GM21576 (cell line): ENCODE results near the gene PLPPR4.

ENCODE experiments used
- ATAC-seq: cut with Tn5 transposase; IDR thresholded peaks from one replicate; pipeline ENCODE4 v1.9.1; 2021; ENCODE audit warnings: mild to moderate bottlenecking, moderate library complexity; ENCODE audit not compliant: unreplicated experiment

Gene PLPPR4

DNA sequence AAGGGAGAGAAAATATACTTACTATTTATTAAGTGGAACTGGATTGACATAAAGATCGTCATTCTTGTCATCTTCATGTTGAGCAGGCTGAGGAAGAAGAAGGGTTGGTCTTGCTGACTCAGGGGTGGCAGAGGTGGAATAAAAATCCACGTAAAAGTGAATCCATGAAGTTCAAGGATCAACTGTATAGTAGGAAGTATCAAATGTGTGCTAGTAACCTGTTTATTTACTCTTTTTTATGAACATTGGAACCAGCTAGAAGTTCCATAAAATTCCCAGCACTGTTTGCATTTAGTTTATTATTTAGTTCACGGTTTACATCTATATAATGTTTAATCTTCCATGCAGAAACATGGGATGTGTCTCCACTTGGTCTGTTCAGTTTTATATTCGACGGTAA lies 70.7 kb downstream of the PLPPR4 start:
- no peak for ATAC-seq

GRCh38 chr1:99347041-99347684 lies 82.9 kb downstream of the PLPPR4 start:
- no peak for ATAC-seq

DNA sequence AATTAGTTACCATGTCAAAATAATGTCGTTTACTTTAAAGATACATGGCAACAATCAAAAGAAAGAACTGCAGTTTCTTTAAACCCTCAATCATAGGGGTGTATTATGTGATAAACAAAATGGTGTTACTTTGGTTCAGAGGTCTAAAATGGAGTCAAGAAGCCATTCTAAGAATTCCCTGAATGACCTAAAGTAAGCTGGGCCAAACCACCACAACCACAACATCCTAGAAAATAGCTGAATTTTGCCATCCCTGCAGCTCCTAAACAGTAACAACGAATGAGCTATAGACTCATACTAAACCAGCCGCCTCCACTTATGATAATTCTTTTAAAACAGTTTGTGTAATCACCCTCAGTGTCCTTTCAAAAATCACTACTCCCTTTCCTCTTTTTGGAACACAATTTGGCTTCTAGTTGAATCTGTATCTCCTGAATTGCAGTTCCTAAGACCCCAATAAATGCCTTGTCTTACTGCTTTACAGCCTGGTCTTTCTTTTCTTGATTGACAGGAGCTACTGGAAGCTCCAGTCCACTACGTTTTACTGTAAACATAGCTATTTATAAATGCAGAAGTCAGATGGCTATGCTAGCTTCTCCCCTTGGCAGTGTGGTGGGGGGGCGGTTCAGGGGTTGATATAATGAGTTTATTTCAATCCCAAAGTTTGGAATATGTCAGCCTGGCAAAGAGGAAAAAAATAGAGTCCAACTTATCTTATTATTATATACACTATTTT lies 84.3 kb downstream of the PLPPR4 start:
- no peak for ATAC-seq

DNA sequence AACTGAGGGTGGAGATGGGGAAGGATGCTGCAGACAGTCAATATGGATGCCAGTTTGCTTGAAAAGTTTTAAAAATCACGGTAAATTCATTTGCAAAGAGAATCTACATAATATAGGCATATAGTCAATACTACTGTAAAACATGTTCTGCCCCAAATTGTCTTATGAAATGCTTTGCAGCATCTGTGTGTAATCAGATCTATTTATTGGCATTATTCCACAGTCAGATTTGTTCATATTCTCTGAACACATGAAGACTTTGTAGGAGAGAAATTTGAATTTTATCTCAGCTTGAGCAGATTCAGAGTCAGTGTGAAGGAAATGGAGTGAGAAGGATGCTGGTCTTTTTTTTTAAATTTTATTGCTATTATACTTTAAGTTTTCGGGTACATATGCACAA lies 88.5 kb downstream of the PLPPR4 start:
- no peak for ATAC-seq

- no peak for ATAC-seq
These were observed 94.5 kb downstream of the PLPPR4 start for GRCh38 chr1:99358770-99359169.
